GM19240 (cell line): ENCODE data around the gene LRRC74A.

Source experiments
- DNase-seq: peaks from one replicate; pipeline ENCODE4 v3.0.0; 2011; ENCODE audit warnings: low spot score; ENCODE audit not compliant: insufficient read length

LRRC74A gene

GRCh38 chr14:76918782-76919394 is 92.7 kb downstream of the LRRC74A start:
- DNase-seq: no peak
